RPMI8226 (cell line): ENCODE results near the gene GRM5.

Source experiments
- DNase-seq: peaks from one replicate; pipeline ENCODE4 v3.0.0-alpha.2; 2015

GRM5 gene

GRCh38 chr11:88604260-88604659, 461.5 kb downstream of the GRM5 start:
- DNase-seq: no peak

GRCh38 chr11:88603091-88603867, 462.5 kb downstream of the GRM5 start:
- no peak for DNase-seq

GRCh38 chr11:88597387-88597786, 468.4 kb downstream of the GRM5 start:
- DNase-seq: no peak

- no peak for DNase-seq
Observed at GRCh38 chr11:88596786-88597185, 469.0 kb downstream of the GRM5 start.

GRCh38 chr11:88594274-88594950, 471.4 kb downstream of the GRM5 start:
- DNase-seq: no peak

GRCh38 chr11:88590361-88590760, 475.4 kb downstream of the GRM5 start:
- DNase-seq: no peak

GRCh38 chr11:88583251-88583650, 482.5 kb downstream of the GRM5 start:
- no peak for DNase-seq

- no peak for DNase-seq
Observed at GRCh38 chr11:88579466-88579865, 486.3 kb downstream of the GRM5 start.

GRCh38 chr11:88576741-88577140, 489.0 kb downstream of the GRM5 start:
- DNase-seq: no peak

- no peak for DNase-seq
Observed at GRCh38 chr11:88575916-88576315, 489.9 kb downstream of the GRM5 start.

- no peak for DNase-seq
Observed at GRCh38 chr11:88569342-88569741, 496.4 kb downstream of the GRM5 start.

GRCh38 chr11:88555829-88556202, 510.0 kb downstream of the GRM5 start:
- no peak for DNase-seq

- no peak for DNase-seq
Observed at GRCh38 chr11:88555018-88555828, 510.6 kb downstream of the GRM5 start.

GRCh38 chr11:88553204-88553603, 512.6 kb downstream of the GRM5 start:
- no peak for DNase-seq

GRCh38 chr11:88552379-88553062, 513.3 kb downstream of the GRM5 start:
- peak; percentile 46 for DNase-seq

GRCh38 chr11:88544656-88545280, 521.0 kb downstream of the GRM5 start:
- DNase-seq: no peak

GRCh38 chr11:88543902-88544655, 521.7 kb downstream of the GRM5 start:
- peak; percentile 76 for DNase-seq

- DNase-seq: no peak
Observed at GRCh38 chr11:88541006-88541405, 524.8 kb downstream of the GRM5 start.

GRCh38 chr11:88538098-88538497, 527.7 kb downstream of the GRM5 start:
- DNase-seq: no peak

- no peak for DNase-seq
Observed at GRCh38 chr11:88537613-88538012, 528.2 kb downstream of the GRM5 start.

- DNase-seq: no peak
Observed at GRCh38 chr11:88536616-88537265, 529.0 kb downstream of the GRM5 start.
